GM18868 (cell line): ENCODE data around the gene PFKFB2.

Experiments
- ATAC-seq: cut with Tn5 transposase; IDR thresholded peaks from one replicate; pipeline ENCODE4 v1.9.1; 2021; ENCODE audit warnings: mild to moderate bottlenecking, moderate library complexity; ENCODE audit not compliant: unreplicated experiment

Gene PFKFB2

DNA sequence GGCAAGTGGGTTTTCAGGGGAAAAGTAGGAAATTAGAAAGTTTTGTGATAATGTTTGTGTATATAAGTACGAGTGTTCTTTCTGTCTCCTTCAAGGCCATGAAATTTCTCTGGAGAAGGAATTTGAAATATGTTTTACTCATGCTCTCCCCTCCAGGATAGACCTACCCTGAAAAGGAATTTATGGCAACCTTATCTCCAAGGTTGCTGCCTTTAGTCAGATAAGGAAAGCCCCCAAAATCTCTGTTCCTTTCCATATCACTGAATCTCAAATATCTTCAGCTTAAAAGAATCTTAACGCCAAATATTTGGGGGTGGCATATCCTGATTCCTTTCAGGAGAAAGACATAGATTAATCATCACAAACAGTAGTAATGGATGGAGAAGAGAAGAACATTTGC, 35.1 kb downstream of the PFKFB2 start:
- no peak for ATAC-seq

GRCh38 chr1:207088701-207089626, 35.9 kb downstream of the PFKFB2 start, which contains the start of gene C4BPB:
Gene C4BPB (plus strand): TSS chr1:207088860. CDS start chr1:207089532, 672 bp downstream.
- ATAC-seq: peak; percentile 50

GRCh38 chr1:207089627-207090355, 36.7 kb downstream of the PFKFB2 start:
- ATAC-seq: peak; percentile 23

DNA sequence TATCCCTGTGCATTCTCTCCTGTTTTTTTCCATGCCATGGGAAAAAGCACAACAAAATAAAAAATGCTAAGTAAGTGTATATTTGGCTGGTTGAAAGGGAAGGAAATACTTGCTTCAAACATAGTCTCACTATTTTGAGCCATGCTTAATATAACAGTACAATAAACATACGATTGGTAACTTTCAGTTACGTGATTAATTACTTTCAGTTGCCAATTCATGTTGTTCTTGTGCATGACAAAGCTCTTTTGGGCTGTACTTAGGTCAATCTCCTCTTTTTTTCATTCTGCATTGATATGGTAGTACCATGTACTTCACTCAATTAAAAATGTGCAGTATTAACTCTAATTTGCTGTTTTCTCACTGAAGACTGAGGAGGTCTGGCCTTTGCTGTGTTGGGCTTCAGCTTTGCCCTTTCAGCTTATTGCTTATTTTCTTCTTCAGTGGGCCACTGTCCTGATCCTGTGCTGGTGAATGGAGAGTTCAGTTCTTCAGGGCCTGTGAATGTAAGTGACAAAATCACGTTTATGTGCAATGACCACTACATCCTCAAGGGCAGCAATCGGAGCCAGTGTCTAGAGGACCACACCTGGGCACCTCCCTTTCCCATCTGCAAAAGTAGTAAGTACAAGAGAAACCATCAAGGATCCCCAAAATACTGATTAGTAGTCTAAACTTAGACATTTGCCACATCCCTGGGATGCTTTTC, 38.3 kb downstream of the PFKFB2 start:
- ATAC-seq: no peak

DNA sequence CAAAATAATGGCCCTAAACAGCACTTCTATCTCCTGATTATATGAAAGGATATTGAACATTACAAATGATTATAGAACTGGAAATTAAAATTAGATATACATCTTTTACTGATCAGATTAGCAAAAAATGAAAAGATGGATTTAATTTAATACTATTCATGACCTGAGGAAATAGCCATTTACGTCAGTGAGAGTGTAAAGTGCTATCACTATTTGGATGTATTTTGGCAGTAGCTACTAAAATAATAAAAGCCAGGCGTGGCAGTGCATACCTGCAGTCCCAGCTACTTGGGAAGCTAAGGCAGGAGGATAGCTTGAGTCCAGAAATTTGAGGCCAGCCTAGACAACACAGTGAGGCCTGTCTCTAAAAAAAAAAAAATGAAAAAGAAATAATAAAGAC, 40.9 kb downstream of the PFKFB2 start:
- ATAC-seq: no peak

DNA sequence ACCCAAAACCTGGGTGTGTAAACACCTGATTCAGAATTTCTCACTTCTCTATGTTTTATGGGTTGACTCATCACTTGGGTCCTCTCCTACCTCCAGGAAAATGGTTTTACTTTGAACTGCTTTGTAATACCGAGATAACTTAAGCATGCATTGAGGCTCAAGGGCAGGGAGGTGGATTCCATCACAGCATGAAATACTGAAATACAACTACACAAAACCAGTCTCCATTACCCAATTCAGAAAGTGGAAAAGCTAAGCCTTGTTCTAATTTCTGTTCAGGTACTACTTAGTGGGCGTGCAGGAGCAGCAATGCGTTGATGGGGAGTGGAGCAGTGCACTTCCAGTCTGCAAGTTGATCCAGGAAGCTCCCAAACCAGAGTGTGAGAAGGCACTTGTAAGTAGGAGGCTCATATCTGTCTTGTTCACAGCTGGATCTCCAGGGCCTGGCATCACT, 44.8 kb downstream of the PFKFB2 start:
- peak; percentile 95 for ATAC-seq

DNA sequence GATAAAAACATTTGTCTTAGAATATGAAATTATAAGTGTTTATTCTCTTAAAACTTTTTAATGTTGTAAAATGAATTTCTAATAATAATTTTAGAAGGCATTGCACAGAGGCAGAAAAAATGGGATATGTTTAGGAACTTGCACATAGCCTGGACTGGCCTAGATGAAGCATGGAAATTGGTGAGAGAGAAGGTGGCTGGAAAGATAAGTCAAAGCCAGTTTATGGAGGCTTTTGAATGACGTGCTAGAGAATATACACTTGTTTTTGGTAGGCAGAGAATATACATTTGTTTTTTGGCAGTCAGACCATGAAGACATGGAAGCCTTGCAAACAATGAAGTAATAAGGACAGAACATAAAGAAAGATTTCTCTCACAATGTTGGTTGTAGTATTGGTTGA, 48.6 kb downstream of the PFKFB2 start:
- ATAC-seq: no peak

- no peak for ATAC-seq
These were observed 49.1 kb downstream of the PFKFB2 start for GRCh38 chr1:207102146-207102545.

- no peak for ATAC-seq
These were observed 49.6 kb downstream of the PFKFB2 start for GRCh38 chr1:207102659-207103058.

GRCh38 chr1:207103892-207104373, 50.9 kb downstream of the PFKFB2 start, which contains the start of gene C4BPA:
Gene C4BPA (plus strand): TSS chr1:207104233. CDS start chr1:207113026, 8,793 bp downstream.
- ATAC-seq: no peak

DNA sequence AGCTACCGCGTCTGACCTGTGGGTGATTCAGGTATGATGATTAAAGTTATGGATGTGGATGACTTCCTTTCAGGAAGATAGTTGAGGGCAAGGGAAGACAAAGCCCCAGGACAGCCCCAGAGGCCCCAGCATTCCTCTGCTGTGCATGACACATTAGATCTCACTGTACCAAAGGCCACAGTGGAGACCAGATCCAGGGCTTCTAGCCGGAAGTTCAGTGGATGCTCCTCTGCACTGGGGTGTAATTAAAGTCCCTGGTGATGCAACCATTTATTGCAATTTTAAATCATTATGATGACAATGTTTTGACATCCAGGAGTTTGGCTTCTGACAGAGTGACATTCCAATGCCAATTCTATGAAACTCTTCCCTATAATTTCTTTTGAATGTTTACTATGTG, 55.9 kb downstream of the PFKFB2 start:
- no peak for ATAC-seq

GRCh38 chr1:207112616-207113296, 59.7 kb downstream of the PFKFB2 start:
- no peak for ATAC-seq

GRCh38 chr1:207115269-207115668, 62.2 kb downstream of the PFKFB2 start:
- ATAC-seq: no peak

GRCh38 chr1:207124389-207124788, 71.3 kb downstream of the PFKFB2 start:
- no peak for ATAC-seq

DNA sequence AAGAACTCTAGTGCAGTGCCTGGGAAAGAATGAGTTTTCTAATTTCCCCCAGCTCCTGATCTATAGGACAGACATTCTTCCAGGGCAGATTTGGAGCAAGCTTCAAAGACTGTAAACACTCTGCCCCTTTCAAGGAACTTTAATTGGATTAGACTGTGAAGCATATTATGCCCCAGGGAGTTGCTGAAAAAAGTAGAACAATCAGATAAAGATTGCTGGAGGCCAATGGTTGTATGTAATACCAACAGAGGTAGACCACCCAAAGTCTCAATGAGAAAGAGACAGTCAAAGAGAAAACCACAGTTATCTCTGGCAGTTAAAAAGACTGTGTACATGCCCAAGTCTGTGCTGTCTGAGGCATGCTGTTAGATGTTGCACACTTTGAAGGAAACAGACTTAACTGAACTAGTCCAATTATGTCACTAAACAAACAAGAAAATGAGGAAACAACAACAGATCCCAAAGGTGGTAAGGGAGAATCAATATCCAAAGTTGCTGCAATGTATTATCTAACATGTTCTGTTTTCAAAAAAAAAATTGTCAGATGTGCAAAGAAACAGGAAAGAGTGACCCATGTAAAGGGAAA, 75.4 kb downstream of the PFKFB2 start:
- no peak for ATAC-seq

GRCh38 chr1:207129053-207129452, 76.0 kb downstream of the PFKFB2 start:
- no peak for ATAC-seq
